ENCODE data around the gene DUOX1.

- TF ChIP-seq CTCF (IDR thresholded peaks at IDR 0.05) (no peak), POLR2AphosphoS5 (IDR thresholded peaks at IDR 0.05) (no peak), POLR2A (IDR thresholded peaks at IDR 0.05) (no peak)
Measured at GRCh38 chr15:45174069-45174468, 44.3 kb downstream of the DUOX1 start.
